Measurements from ENCODE around the gene ZNF831.

ZNF831 gene

DNA sequence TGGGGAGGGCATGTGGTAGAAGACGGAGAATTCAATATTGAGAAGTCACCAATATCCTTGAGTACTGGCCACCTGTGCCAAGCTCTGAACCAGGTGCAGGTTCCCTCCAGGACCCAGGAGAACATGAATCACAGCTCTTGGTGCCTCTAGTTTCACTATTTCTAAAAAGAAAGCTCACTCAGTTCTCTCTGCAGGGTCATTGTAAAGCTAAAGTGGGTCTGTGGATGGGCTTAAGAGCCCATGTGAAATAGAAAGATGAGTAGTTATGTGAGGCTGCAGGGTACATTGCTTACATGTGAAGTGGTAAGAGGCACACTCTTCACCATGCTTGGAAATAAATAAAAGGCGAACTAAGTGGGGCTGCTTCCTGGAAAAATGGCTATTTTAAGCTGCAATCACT is 43.6 kb downstream of the ZNF831 start:
- H3K27ac ChIP-seq = no peak overlapping the region
- no peak for DNase-seq (ENCODE audit: low read depth, low spot score)

DNA sequence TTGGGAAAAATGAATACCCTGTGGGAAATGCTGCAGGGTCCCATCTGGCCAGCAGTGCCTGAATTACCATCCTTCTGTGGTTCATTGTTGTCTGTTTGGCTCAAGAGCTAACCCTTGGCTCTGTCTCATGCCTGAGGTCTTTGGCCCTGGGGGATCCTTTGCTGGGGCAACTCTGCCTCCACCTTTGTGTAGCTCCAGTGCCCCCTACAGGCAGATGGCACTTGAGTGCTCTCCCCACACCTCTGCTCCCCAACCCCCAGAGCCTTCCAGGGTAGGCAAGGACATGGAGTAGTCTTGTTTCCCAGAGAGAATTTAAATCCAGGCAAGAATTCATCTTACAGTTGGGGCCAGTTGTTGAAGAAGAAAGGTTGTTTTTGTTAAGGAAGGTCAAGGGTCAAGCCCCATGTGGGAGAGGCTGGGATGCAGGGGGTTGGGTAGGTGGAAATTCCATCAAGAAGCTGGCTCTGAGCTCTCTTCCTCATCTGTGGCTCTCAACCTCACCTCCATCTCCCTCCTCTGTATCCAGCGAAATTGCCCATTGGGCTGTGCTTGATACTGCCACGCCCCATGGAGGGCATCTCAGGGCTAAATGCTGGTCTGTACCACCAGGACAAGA is 44.2 kb downstream of the ZNF831 start:
- no peak overlapping the region for H3K27ac ChIP-seq
- DNase-seq (ENCODE audit: low read depth, low spot score) = no peak

DNA sequence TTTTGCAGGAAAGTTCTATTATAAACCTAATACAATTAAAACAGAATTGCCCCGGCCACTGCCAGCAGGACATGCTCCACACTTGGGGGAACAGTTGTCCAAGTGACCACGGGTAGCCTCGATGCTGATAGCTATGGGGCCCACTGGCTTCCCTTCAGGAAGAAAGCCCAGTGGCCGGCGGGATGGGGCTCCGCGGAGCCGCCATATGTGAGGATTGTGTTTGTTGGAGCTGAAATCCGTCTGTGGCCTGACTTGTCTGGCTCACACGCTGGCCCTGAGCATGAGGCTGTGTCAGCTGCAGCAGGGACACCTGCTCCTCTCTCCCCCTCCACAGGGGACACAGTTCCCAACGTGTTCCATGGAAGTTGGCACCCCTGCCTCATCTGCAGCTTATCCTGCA is 46.6 kb downstream of the ZNF831 start:
- DNase-seq (ENCODE audit: low read depth, low spot score) = no peak
- H3K27ac ChIP-seq = no peak overlapping the region

DNA sequence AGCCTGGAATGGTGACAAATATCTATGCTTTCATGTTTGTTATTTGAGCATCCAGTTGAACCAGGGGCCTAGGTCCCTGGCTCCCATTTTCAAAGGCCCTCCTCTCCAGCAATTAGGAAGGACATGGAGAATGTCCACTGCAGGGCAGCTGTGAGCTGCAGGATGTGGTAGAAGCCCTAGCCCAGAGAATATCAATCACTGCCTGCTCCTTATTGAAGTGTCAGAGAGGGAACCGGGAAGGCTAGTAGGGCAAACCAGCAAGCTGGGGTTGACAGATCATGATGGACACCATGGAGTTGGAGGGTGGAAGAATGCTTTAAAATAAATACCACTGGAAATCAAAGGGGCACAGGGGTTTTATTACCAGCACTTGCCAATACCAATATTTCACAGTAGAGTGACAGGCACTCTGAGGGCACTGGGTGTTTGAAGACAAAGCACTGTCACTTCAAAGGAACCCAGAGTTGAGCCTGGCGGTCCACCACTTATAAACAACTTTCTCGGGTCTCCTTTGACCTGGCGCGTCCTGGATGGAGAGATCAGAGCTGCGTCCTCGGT is 47.7 kb downstream of the ZNF831 start:
- DNase-seq (ENCODE audit: low read depth, low spot score) = no peak
- no peak overlapping the region for H3K27ac ChIP-seq

DNA sequence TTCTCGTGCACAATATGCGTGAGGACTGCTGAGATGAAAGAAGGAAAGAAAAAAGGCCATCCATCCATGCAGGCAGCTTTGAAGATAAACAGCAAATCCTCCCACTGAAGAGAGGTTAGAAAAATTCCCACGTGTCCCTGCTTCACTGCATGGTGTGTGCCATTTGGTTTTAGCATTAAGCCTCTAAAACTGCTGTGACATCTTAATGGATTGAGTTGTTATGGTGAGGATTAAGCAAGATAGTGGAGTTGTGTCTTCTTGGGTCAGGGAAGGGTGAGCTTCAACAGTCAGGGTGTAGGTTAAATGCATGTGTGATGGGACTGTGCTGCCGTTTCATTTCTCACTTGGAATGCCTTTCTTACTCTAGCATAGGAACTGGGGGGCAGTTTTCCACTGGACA is 50.5 kb downstream of the ZNF831 start:
- no peak overlapping the region for H3K27ac ChIP-seq
- DNase-seq (ENCODE audit: low read depth, low spot score) = no peak

DNA sequence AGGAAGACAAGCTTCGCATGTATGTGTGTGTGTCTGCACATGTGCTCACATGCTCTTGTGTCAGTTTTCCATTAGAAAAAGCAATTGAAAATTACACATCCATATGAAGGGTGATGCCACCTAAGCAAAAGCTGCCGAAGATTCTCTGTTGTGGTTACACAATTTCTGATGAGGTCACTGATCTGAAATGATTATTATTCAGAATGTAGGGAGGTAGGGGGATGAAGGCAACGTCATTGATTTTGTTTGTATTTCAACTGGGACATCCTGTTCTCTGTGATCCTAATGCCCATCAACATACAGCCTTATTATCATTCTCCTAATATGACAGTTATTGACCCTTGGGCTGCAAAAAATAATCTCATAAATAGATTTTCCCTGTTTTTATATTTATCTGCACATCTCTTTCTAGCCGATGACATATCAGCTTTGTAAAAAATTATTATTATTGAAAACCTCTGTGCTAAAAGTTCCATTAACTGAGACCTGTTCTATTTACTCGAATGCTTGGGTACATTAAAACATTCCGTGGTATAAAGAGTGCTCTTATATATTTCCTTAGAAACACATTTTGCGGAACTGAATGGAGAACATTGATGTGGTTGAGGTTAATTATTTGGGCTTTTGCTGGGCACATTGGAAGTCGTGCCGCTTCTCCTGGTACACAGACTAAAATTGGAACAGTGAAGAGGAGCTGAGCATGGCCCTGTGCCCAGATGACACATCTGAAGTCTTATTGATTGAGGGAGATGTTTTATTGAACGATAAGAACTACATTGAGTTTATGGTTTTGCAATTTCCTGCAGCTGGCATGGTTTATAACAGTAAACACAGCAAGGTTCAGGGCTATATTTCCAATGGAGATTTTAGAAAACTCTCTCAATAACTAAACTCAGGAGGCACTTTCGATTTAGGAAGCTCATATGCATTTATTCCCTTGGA is 51.3 kb downstream of the ZNF831 start:
- no peak for DNase-seq (ENCODE audit: low read depth, low spot score)

DNA sequence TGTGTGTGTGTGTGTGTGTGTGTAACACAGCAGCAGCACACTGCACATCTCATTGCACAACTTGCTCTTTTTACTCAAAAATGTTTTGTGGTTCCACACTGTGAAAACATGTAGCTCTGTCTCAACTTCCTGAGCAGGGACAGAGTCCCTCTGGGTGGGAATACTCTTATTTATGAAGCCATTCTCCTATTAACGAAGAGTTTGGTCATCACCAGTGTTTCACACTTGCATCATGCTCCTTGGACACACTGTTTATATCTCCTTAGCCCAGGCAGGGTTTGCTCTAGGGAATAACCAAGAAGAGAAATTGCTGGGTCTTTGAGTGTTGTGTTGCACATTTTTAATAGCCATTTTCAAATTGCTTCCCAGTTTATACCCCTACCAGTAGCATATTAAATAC is 53.6 kb downstream of the ZNF831 start:
- no peak overlapping the region for H3K27ac ChIP-seq
- no peak for DNase-seq (ENCODE audit: low read depth, low spot score)

More for the DNA sequence above, 51.3 kb downstream of the ZNF831 start:
- H3K27ac ChIP-seq = no peak overlapping the region

DNA sequence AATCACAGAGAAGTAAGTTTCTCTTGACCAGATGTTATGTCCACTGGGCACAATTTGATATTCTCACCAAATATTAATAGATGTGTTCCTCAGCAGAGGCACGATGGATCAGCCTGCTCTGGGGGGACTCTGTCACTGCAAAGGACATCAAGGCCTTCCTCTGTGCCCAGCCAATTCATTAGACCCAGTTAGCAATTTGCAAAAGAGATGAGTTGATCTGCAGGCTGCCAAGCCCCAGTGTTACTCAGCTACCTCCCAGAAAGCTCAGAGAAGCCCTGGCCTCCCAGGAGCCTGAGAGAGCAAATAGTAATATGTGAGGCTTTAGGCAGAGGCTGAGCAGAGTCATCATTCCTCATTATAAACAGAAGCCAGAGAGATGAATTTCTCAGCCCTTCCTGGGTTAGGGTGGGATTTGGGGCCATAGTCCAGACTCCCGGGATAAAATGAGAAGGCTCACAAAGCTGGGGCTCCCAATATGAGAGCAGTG is 54.2 kb downstream of the ZNF831 start:
- H3K27ac ChIP-seq = no peak overlapping the region
- no peak for DNase-seq (ENCODE audit: low read depth, low spot score)

DNA sequence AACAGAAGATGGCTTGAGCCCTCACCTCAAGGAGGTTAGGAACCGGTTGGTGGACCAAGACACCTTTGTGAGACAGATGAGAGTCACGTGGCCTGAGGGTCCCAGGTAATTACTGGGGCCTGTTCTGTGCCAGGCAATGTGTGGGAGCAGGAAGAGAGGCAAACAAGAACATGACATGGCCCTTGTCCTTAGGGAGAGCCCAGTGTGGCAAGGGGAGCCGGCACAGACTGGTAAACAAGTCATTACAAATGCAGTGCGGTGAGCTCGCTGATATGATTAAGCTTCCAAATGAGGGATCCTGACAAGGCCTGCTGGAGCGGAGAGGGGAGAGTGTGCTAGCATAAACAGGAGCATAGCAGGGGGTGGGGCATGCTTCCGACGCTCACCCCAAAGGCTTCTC is 55.6 kb downstream of the ZNF831 start:
- DNase-seq (ENCODE audit: low read depth, low spot score) = no peak
- H3K27ac ChIP-seq = no peak overlapping the region

DNA sequence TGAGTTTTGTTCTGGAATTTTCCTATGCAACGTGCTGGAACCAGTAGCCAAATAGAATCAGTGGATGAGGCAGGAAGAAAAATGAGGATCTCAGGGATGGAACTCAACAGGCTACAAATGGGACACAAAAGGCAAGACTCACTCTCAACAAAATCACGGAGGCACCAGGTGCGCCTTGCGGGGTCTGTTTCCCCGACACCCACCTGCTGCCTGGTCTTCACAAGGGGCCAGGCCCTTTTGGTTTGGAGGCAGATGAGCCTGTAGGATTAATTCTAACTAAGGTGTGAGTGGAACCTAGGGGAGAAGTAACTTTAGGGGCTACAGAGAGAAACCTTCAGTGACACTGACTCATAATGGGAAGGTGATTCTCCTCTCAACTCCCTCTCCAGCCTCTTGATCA is 56.5 kb downstream of the ZNF831 start:
- H3K27ac ChIP-seq = no peak overlapping the region
- DNase-seq (ENCODE audit: low read depth, low spot score) = no peak

DNA sequence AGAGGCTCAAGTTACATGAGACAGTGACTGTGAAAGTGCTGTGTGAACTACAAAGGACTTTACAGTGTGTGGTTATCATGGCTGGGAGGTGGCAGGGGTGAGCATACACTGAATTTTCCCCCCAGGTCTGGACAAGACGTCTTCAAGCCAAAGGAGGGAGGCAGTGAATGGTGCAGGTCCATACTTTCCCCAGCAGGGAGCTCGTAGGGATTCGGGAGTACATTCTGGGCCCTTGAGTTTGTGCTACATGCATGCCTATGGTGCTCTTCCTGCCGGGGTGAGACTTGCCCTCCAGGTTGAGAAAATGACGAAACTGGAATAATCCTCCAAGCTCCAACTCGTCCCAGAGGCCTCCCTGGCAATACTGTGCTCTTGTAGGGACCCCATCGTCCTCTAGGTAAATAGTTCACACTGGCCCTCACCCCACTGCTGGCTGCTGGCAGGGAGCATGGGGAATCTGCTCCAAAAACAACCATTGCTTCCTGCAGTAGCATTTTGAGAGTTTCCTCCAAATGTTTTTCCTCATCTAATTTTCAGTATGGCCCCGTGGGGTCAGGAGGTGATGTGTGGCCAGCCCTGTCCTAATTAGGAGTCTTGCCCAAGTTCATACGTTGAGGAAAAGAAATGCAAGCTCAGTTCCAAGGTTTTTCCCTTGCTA is 57.6 kb downstream of the ZNF831 start:
- no peak for DNase-seq (ENCODE audit: low read depth, low spot score)
- no peak overlapping the region for H3K27ac ChIP-seq

DNA sequence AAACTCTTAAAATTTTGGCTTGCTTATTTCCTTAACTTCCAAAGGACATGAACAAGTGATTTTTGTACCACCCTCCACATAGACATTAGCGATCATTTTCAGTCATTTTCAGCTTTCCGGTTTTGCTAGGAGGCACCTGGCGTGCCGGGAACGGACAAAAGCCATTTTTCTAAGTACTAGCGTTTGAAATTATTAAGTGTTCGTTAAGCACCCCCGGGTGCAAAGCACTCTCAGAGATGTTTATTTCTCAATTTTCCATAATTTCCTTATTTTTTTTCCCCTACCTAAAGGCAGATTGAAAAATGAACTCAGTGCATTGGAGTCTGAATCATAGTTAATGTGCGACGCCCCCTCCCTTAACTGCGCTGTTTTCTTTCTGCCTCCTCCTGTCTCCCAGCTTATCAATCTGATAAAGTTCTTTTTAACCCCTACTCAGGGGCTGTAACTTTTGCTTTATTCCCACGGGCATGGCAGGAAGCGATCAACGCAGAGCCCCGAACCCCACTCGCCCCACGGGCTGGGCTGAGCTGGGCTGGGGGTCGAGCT is 58.2 kb downstream of the ZNF831 start:
- H3K27ac ChIP-seq = no peak overlapping the region
- no peak for DNase-seq (ENCODE audit: low read depth, low spot score)

DNA sequence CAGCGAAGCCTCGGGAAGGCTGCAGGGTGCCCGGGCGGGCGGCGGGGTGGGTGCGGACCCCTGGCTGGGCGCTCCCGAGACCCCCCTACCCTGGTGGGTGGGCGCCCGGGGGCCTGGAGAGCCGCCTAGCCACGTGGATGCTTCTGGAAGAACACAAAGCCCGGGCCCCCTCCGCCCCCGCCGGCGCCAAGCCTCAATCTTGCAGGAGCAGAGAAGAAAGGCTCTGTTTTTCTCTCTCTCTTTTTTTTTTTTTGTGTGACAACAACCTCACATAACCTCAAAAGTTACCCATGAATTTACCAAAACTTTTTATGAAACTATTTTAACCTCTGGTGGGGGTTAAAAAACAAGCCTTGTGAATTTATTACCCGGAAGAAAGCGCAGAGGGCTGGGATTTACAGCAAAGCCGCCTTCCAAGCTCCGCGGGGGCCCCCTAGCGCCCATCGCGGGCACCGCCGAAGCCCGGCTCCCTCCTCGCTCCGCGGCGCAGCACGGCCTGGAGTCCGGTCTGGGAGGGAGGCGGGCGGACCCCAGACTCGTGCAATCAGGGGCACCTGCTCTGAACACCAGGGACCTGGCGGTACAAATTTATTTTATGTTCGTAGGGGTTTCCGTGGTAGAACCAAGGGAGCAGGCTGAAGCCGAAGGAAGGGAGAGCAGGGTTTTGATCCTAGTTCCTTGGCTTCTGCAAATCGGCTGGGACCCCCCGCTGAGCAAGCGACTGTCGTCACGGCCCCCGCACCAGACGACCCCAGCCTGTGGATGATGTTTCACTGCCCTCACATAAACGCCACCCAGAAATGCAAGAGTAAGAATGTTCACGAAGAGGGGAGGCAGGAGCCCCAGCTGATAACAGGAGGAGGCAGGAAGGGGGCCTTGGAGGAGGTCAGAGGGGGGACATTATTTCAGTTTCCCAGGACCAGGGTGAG is 58.9 kb downstream of the ZNF831 start:
- DNase-seq (ENCODE audit: low read depth, low spot score) = no peak
- H3K27ac ChIP-seq = no peak overlapping the region

DNA sequence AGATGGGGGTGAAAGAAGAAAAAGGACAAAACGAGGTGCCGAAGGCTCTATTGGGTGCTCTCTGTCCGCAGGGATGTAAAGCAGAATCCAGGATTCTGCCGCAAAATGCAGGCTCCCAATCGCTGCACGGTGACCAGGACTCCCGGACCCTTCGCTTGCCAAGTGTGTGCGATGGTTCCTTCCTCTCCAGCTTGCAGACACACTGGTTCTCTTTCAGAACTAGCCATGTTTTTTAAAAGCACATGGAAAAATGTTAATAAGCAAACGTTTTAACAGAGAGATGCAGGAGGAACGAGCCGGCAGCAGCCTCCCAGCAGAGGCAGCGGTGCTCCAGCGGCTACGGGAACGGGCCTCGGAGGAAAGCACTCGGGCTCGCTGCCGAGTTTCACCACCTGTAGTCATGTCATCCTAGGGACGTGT is 59.6 kb downstream of the ZNF831 start:
- DNase-seq (ENCODE audit: low read depth, low spot score) = no peak
- no peak overlapping the region for H3K27ac ChIP-seq

DNA sequence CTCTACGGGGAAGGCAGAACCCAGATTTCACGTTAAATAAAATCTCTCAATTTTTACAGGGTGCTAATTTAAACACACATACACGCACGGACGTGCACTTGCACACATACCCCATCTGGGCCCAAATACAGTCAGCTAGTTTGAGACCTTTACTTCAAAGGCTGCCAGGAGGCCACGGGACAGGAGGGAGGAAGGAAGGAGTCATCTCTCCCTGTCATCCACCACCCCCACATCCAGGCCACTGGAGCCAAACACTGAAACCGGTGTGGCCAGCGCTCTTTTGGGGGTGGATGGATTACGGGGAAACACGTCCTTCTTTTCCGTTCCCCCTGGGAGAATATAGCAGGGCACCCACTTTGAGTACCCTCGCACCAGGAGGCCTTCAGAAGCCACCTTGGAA is 60.1 kb downstream of the ZNF831 start:
- H3K27ac ChIP-seq = no peak overlapping the region
- no peak for DNase-seq (ENCODE audit: low read depth, low spot score)

DNA sequence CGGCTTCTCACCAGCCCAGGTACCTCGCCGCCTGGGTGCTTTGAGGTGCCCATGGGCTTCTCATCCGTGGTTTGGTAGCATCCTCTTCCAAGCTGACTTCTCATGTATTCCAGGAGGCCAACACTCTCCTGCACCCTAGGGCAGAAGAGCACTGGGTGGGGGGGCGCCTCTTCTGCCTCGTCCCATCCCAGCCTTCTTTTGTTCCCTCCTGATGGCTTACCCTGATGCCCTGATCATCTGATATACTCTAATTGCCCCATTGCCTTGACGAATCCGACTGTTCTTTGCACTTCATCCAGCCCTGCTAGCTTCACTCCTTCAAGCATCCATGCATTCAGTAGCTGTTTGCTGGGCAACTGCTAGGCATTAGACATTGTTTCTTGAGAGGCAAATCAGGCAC is 60.6 kb downstream of the ZNF831 start:
- H3K27ac ChIP-seq = no peak overlapping the region
- no peak for DNase-seq (ENCODE audit: low read depth, low spot score)

DNA sequence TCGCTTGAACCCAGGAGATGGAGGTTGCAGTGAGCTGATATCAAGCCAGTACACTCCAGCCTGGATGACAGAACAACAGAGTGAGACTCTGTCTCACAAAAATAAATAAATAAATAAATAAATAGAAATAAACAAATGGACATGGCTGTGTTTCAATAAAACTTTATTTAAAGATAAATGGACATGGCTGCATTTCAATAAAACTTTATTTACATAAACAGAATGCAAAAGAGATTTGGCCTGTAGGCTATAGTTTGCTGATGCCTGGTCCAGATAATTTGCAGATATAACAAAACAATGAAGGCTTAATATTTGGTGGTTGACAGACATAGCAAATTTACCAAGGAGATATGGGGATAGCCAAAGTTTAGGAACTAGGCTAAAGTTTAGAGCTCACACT is 66.8 kb downstream of the ZNF831 start:
- H3K27ac ChIP-seq = no peak overlapping the region
- no peak for DNase-seq (ENCODE audit: low read depth, low spot score)

DNA sequence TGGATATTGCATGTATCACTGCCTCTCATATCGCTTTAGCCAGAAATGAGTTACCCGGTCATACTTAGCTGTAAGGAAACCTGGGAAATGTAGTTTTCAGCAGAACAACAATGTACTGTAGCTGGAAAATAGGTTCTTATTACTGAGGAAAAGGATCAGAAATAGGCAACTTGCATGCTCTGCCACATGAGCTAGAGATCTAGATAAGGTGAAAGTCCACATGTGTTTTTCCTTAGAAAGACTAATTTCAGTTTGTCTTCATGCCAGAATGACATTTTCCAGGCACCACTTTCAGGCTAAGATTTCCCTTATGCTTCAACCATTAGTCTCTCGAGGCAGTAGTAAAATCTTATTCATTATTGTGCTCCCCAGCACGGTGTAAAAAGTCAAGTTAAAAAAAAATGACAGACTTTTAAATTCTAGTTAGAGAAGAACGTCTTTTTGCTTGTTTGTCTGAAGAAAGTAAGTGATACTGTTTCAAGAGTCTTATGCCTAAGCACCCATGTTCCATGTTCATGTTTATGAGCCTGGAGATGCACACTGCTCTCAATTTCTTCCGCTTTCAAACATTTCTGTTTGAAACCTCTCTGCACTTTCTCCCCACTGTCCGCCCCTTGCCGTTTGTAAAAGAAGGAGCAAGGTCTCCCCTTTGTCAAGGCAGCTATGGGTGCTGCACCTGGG is 67.6 kb downstream of the ZNF831 start:
- no peak overlapping the region for H3K27ac ChIP-seq
- no peak for DNase-seq (ENCODE audit: low read depth, low spot score)

DNA sequence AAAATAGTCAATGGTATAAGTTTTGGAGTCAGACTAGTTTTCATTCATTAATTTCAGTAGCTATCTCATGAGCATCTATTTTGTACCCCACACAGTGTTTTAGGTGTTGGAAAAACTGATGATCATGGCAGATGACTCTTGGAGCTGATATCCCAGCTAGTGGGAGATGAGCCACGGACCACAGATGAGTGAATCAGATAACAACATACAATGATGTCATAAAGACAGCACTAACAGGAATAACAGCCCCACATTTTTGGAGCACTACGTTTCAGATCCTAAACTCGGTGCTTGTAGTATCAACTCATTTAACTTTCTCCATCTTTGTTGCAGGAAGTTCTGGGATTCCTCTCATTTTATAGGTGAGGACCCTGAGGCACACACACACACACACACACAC is 69.0 kb downstream of the ZNF831 start:
- DNase-seq (ENCODE audit: low read depth, low spot score) = no peak
- no peak overlapping the region for H3K27ac ChIP-seq
